Measurements from ENCODE around the gene C8B. TPM values are rescaled to one million over a fixed set of nuclear protein-coding genes. Genes with fewer than 3 reads are reported as not detected.

The C8B gene
- total RNA-seq, 4 donors from 2014 or later, result not detected

- TF ChIP-seq CTCF (IDR thresholded peaks at IDR 0.05), result no peak
- DNase-seq (ENCODE audit: low spot score), result no peak
- ATAC-seq (ENCODE audit: low FRiP score), result no peak
These were observed 31.3 kb downstream of the C8B start for GRCh38 chr1:56934430-56935060.

GRCh38 chr1:56933606-56934005, 32.2 kb downstream of the C8B start:
- TF ChIP-seq CTCF (IDR thresholded peaks at IDR 0.05), result no peak
- DNase-seq (ENCODE audit: low spot score), result no peak

GRCh38 chr1:56933161-56933560, 32.7 kb downstream of the C8B start:
- TF ChIP-seq CTCF (IDR thresholded peaks at IDR 0.05), result no peak
- ATAC-seq (ENCODE audit: low FRiP score) (no peak), DNase-seq (ENCODE audit: low spot score) (no peak)

More at GRCh38 chr1:56933606-56934005, 32.2 kb downstream of the C8B start:
- ATAC-seq (ENCODE audit: low FRiP score), result no peak

GRCh38 chr1:56931686-56932085, 34.1 kb downstream of the C8B start:
- no peak for TF ChIP-seq CTCF (IDR thresholded peaks at IDR 0.05)
- ATAC-seq (ENCODE audit: low FRiP score) (no peak), DNase-seq (ENCODE audit: low spot score) (no peak)

GRCh38 chr1:56931211-56931610, 34.6 kb downstream of the C8B start:
- no peak for TF ChIP-seq CTCF (IDR thresholded peaks at IDR 0.05)
- ATAC-seq (ENCODE audit: low FRiP score) (no peak), DNase-seq (ENCODE audit: low spot score) (no peak)

- TF ChIP-seq CTCF (IDR thresholded peaks at IDR 0.05), result no peak
- DNase-seq (ENCODE audit: low spot score) (no peak), ATAC-seq (ENCODE audit: low FRiP score) (no peak)
These were observed 36.3 kb downstream of the C8B start for GRCh38 chr1:56929492-56929891.

- ATAC-seq (ENCODE audit: low FRiP score) (no peak), DNase-seq (ENCODE audit: low spot score) (no peak)
- no peak for TF ChIP-seq CTCF (IDR thresholded peaks at IDR 0.05)
These were observed 37.8 kb downstream of the C8B start for GRCh38 chr1:56927986-56928385.

Data from omental fat pad (tissue), 4 donors.